NB4 (cell line): ENCODE measurements around the gene HECW1.

Experiments used
- DNase-seq: peaks from one replicate; pipeline ENCODE4 v3.0.0; 2010; ENCODE audit warnings: low read depth
- H3K4me3 ChIP-seq: one replicate; pipeline ENCODE4 v1.5.1; 2011; ENCODE audit warnings: mild to moderate bottlenecking, low read depth, low read length, moderate library complexity
- MYC ChIP-seq: IDR thresholded peaks from 2 replicates; pipeline ENCODE4 v1.6.1; 2011; ENCODE audit warnings: low read depth, low read length
- POLR2A ChIP-seq: IDR thresholded peaks from 2 replicates; pipeline ENCODE4 v1.6.1; 2011; ENCODE audit warnings: mild to moderate bottlenecking; ENCODE audit not compliant: insufficient read length; ENCODE audit errors: extremely low read depth
- TF ChIP-seq, protein P1 (sequence below): IDR thresholded peaks from 2 replicates; pipeline ENCODE4 v1.6.1; 2011; ENCODE audit warnings: low read depth, low read length
- TF ChIP-seq, protein P2 (sequence below): IDR thresholded peaks from one replicate; pipeline ENCODE4 v1.5.1; 2012; ENCODE audit warnings: low read depth, low read length

HECW1 gene

DNA sequence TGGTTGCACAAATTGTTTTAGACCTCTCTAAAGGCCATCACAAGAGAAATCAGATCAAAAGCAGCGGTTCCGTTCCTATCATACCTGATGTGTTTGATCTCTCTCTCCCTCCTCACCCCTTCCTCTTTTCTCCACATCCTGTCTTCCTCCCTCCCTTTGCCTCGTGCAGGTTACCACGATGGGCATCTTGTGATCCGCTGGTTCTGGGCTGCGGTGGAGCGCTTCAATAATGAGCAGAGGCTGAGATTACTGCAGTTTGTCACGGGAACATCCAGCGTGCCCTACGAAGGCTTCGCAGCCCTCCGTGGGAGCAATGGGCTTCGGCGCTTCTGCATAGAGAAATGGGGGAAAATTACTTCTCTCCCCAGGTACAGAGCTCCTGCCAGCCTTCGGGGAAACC is 442.0 kb downstream of the HECW1 start:
- H3K4me3 ChIP-seq: no peak overlapping the region
- no peak for TF ChIP-seq POLR2A
- TF ChIP-seq, protein P1, sequence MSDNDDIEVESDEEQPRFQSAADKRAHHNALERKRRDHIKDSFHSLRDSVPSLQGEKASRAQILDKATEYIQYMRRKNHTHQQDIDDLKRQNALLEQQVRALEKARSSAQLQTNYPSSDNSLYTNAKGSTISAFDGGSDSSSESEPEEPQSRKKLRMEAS: no peak
- TF ChIP-seq, protein P2, sequence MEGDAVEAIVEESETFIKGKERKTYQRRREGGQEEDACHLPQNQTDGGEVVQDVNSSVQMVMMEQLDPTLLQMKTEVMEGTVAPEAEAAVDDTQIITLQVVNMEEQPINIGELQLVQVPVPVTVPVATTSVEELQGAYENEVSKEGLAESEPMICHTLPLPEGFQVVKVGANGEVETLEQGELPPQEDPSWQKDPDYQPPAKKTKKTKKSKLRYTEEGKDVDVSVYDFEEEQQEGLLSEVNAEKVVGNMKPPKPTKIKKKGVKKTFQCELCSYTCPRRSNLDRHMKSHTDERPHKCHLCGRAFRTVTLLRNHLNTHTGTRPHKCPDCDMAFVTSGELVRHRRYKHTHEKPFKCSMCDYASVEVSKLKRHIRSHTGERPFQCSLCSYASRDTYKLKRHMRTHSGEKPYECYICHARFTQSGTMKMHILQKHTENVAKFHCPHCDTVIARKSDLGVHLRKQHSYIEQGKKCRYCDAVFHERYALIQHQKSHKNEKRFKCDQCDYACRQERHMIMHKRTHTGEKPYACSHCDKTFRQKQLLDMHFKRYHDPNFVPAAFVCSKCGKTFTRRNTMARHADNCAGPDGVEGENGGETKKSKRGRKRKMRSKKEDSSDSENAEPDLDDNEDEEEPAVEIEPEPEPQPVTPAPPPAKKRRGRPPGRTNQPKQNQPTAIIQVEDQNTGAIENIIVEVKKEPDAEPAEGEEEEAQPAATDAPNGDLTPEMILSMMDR: no peak
- TF ChIP-seq MYC: no peak
- no peak for DNase-seq

DNA sequence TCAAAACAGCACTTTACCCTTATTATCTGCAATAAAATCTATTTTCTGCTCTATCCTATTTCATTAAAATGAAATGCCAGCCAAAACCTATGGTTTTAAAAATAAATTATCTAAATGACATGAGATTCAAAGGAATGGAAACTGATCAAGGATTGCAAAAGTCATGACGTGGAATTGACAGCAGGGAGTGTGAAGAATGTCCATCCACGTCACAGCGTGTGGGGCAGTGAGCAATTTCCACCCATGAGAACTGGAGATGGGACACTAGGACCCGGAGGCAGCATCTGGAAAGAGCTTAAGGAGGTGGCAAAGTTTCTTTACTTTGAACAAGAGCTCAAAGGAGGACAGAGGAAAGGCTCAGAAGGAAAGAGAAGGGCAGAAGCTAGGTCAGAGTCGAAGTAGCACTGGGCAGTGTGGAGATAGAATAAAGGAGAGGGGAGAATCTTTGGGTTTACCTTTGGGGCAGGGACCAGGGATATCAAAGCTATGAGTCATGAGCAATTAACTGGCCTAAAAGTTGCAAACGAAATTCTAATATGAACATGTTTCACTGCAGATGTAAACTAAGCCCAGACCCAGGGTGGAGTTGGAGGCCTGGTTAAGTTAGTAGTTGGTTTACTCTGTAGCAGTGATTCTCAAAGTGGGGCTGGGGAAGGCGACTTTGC is 445.5 kb downstream of the HECW1 start:
- no peak for DNase-seq
- H3K4me3 ChIP-seq: no peak overlapping the region
- TF ChIP-seq, protein P2: no peak
- TF ChIP-seq, protein P1: no peak
- TF ChIP-seq POLR2A: no peak
- no peak for TF ChIP-seq MYC

- H3K4me3 ChIP-seq: no peak overlapping the region
- DNase-seq: no peak
- TF ChIP-seq POLR2A (no peak), MYC (no peak)
- TF ChIP-seq, protein P1: no peak
- TF ChIP-seq, protein P2: no peak
Observed at GRCh38 chr7:43559171-43559945, 446.9 kb downstream of the HECW1 start.

DNA sequence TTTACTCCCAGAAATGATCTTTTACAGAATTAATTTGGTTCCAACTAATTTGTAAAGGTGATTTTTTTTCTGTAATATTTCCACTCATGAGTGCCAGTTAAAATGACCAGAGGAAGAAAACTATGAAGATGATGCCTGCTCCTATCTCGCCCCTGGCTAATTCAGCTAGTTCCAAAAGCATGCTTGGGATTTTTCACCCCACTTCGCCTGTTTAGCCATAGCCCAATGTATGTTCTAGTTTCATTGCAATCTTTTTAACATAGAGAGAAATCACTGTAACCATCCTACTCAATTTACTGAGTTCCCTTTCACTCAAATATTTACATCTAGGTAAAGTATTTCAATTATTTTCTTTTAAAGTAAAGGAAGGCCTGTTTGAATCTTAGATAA is 447.5 kb downstream of the HECW1 start:
- DNase-seq: no peak
- TF ChIP-seq POLR2A (no peak), MYC (no peak)
- TF ChIP-seq, protein P1: no peak
- TF ChIP-seq, protein P2: no peak
- H3K4me3 ChIP-seq: no peak overlapping the region

DNA sequence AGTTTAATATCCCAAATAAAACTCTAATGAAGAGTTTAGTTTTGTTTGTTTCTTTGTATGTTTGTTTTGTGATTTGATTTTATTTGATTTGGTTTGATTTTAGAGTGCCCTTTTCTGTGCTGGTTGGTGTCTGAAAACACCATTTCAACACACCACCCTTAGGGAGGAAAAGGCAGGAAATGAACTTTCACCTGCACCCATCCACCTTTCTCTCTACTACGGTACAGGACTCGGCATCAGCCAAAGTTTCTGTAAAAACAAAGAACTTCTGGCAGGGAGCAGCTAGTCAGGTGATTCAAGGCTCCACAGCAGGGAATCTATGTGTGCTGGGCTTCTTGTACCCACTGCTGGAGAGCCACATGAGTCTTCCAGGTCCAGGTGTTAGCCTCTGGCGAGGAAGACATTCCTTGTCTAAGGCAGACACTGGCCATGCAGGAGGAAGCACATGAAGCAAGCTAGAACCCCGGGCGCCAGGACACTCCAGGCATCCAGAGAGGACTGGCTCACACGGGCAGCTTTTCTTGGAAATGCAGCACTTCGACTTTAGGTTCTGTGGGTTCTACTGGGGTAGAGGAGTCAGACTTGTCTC is 448.4 kb downstream of the HECW1 start:
- no peak for DNase-seq
- H3K4me3 ChIP-seq: no peak overlapping the region
- TF ChIP-seq MYC (no peak), POLR2A (no peak)
- TF ChIP-seq, protein P2: no peak
- TF ChIP-seq, protein P1: no peak
